ENCODE results near the gene SLC20A1.
A peak's percentile ranks its signal among the peaks of the same experiment; 100 is the strongest.

Gene SLC20A1

GRCh38 chr2:112648081-112648480 is 2.3 kb downstream of the SLC20A1 start:
- Histone ChIP-seq H3K36me3 (ENCODE audit: control insufficient read depth, low read length) (peaks cover 72% of the 10 kb centered on the region), H3K27me3 (ENCODE audit: control insufficient read depth, low read length) (no peaks in the 10 kb centered on the region), H3K4me1 (ENCODE audit: control insufficient read depth, low read length) (peaks cover 42% of the 10 kb centered on the region), H4K20me1 (ENCODE audit: control insufficient read depth, insufficient read depth, low read depth, low read length) (peaks cover 36% of the 10 kb centered on the region), H3K4me2 (ENCODE audit: low read length) (peak overlapping the region; percentile 63), H3K4me3 (ENCODE audit: low read length) (peak overlapping the region; percentile 80), H3K9me3 (ENCODE audit: control insufficient read depth, insufficient read depth, low read length) (no peaks in the 10 kb centered on the region), H3K79me2 (ENCODE audit: control insufficient read depth, low read length) (peaks cover 84% of the 10 kb centered on the region), H3K27ac (ENCODE audit: low read depth, low read length) (no peak overlapping the region), H3F3A (ENCODE audit: control insufficient read depth, insufficient read depth) (0 out of 2 replicates have a peak, but pooled peaks cover 2% of the 10 kb centered on the region), H3K9me2 (replicated peaks; ENCODE audit: control insufficient read depth, low read length) (no peaks in the 10 kb centered on the region)
- TF ChIP-seq EZH2phosphoT487 (IDR thresholded peaks at IDR 0.05; ENCODE audit: borderline replicate concordance, low read length): no peak
- no peak for TF ChIP-seq CTCF (IDR thresholded peaks at IDR 0.05; ENCODE audit: low read depth, low read length, poor library complexity, severe bottlenecking)

GRCh38 chr2:112656679-112657078 is 10.9 kb downstream of the SLC20A1 start:
- Histone ChIP-seq H3K9me2 (replicated peaks; ENCODE audit: control insufficient read depth, low read length) (no peaks in the 10 kb centered on the region), H3K4me1 (ENCODE audit: control insufficient read depth, low read length) (no peaks in the 10 kb centered on the region), H3K27me3 (ENCODE audit: control insufficient read depth, low read length) (no peaks in the 10 kb centered on the region), H4K20me1 (ENCODE audit: control insufficient read depth, insufficient read depth, low read depth, low read length) (peaks cover 27% of the 10 kb centered on the region; the same call in 1 of the 2 replicates), H3K79me2 (ENCODE audit: control insufficient read depth, low read length) (peaks cover 77% of the 10 kb centered on the region), H3K36me3 (ENCODE audit: control insufficient read depth, low read length) (peaks cover 95% of the 10 kb centered on the region), H3K27ac (ENCODE audit: low read depth, low read length) (no peak overlapping the region), H3K4me2 (ENCODE audit: low read length) (no peak overlapping the region), H3K4me3 (ENCODE audit: low read length) (no peak overlapping the region), H3F3A (ENCODE audit: control insufficient read depth, insufficient read depth) (peaks cover 14% of the 10 kb centered on the region; the same call in 1 of the 2 replicates), H3K9me3 (ENCODE audit: control insufficient read depth, insufficient read depth, low read length) (no peaks in the 10 kb centered on the region)
- TF ChIP-seq EZH2phosphoT487 (IDR thresholded peaks at IDR 0.05; ENCODE audit: borderline replicate concordance, low read length) (no peak), CTCF (IDR thresholded peaks at IDR 0.05; ENCODE audit: low read depth, low read length, poor library complexity, severe bottlenecking) (no peak)

- no peak overlapping the region for H3K4me3 ChIP-seq (ENCODE audit: low read length)
- no peaks in the 10 kb centered on the region for H3K4me1 ChIP-seq (ENCODE audit: control insufficient read depth, low read length)
- no peak for TF ChIP-seq CTCF (IDR thresholded peaks at IDR 0.05; ENCODE audit: low read depth, low read length, poor library complexity, severe bottlenecking)
- no peak for TF ChIP-seq EZH2phosphoT487 (IDR thresholded peaks at IDR 0.05; ENCODE audit: borderline replicate concordance, low read length)
- H4K20me1 ChIP-seq (ENCODE audit: control insufficient read depth, insufficient read depth, low read depth, low read length): peaks cover 22% of the 10 kb centered on the region; the same call in 1 of the 2 replicates
- H3K9me3 ChIP-seq (ENCODE audit: control insufficient read depth, insufficient read depth, low read length): no peaks in the 10 kb centered on the region
- no peaks in the 10 kb centered on the region for H3K27me3 ChIP-seq (ENCODE audit: control insufficient read depth, low read length)
- no peak overlapping the region for H3K4me2 ChIP-seq (ENCODE audit: low read length)
- peaks cover 23% of the 10 kb centered on the region for H3F3A ChIP-seq (ENCODE audit: control insufficient read depth, insufficient read depth)
- peaks cover 95% of the 10 kb centered on the region for H3K36me3 ChIP-seq (ENCODE audit: control insufficient read depth, low read length)
- no peak overlapping the region for H3K27ac ChIP-seq (ENCODE audit: low read depth, low read length)
- H3K79me2 ChIP-seq (ENCODE audit: control insufficient read depth, low read length): peaks cover 61% of the 10 kb centered on the region
- no peaks in the 10 kb centered on the region for H3K9me2 ChIP-seq (replicated peaks; ENCODE audit: control insufficient read depth, low read length)
Observed at GRCh38 chr2:112658301-112658700, 12.6 kb downstream of the SLC20A1 start.
